ENCODE measurements around the gene RBM12.

DNA sequence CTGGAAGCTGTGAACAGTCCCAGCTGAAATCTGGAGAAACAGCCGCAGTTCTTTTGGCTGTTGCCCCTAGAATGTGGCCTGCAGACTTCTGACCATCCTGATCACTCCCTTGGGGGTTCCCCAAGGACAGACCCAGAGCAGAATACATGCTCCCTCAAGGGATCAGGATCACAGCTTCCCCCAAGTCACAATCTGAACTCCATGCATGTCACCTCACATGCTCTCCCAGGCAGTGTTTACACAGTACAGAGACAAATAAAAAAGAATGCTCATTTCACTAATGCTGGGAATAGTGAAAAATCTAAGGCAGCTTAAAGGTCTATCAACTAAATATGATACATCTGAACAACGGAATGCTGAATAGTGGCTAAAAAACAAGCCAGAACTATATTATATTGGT lies 28.6 kb downstream of the RBM12 start:
- TF ChIP-seq, protein P1, sequence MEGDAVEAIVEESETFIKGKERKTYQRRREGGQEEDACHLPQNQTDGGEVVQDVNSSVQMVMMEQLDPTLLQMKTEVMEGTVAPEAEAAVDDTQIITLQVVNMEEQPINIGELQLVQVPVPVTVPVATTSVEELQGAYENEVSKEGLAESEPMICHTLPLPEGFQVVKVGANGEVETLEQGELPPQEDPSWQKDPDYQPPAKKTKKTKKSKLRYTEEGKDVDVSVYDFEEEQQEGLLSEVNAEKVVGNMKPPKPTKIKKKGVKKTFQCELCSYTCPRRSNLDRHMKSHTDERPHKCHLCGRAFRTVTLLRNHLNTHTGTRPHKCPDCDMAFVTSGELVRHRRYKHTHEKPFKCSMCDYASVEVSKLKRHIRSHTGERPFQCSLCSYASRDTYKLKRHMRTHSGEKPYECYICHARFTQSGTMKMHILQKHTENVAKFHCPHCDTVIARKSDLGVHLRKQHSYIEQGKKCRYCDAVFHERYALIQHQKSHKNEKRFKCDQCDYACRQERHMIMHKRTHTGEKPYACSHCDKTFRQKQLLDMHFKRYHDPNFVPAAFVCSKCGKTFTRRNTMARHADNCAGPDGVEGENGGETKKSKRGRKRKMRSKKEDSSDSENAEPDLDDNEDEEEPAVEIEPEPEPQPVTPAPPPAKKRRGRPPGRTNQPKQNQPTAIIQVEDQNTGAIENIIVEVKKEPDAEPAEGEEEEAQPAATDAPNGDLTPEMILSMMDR (IDR thresholded peaks at IDR 0.05), result no peak
- no peak for TF ChIP-seq EZH2 (IDR thresholded peaks at IDR 0.05; ENCODE audit: borderline replicate concordance, insufficient read depth, low read depth, low read length, poor library complexity, severe bottlenecking)
